ENCODE measurements around the gene CRADD. TPM values are rescaled to one million over a fixed set of nuclear protein-coding genes. Genes with fewer than 3 reads are reported as not detected.

The CRADD gene
- total and polyA plus RNA-seq, 10 of the 15 experiments (the other 5 are each of a cell fraction or from before 2014, with no cell fraction given) = 7.6 to 15.5 (median 11.7) TPM

DNA sequence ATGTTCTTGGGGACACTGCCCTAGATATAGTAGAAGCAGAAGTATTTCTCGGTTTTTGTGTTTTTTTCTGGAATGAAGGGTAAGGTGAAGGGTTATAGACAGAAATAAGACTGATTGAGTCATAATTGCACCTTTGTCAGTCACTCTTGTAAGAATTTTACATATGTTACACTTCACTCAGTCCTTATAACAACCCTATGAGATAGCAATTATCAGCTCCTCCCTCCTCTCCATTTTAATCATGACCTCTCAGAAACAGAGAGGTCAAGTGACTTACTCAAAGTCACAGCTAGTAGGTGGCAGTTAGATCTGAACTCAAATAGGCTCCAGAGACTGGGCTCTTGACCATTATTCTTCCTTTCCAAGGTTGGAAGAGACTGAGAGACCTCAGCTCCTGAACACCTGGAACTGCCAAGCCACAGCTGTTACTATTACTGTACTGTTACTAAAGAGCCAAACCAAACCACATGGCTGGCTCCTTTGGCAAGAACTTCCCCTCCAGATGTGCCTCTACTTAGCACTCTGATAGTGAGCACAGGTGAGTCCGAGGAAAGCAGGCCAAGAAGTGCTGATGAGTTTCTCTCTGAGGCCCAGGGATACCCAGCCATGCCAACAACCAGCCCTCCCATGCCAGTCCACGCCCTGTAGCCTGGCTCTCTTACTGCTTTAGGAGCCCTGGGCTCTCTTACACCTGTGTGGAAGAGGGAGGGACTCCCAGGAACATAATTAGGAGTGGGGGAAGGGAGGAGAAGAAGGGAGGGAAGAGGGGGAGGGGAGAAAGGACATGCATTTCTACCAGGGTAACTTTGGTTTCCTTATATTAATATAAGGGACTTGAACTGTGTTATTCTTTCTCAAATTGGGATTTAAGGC, 121.3 kb downstream of the CRADD start:
- no peaks in the 10 kb centered on the region for H3K36me3 ChIP-seq (ENCODE audit: control insufficient read depth in 2 of 2, insufficient read depth in 2 of 2, low read length in 1 of 2)
- H4K20me1 ChIP-seq (ENCODE audit: control insufficient read depth, insufficient read depth) = no peaks in the 10 kb centered on the region
- intact Hi-C loops (cut with micrococcal nuclease; ENCODE audit: unreplicated experiment) = no loop called here
- no peaks in the 10 kb centered on the region for H3K79me2 ChIP-seq (ENCODE audit: control insufficient read depth, insufficient read depth, low read length)
- in situ Hi-C loops (cut with MboI) = no loop called here
- ChIA-PET POLR2A (interaction anchor here (0.5 kb wide), 1 partner anchor 732 kb away, joined by 10 read pairs; no protein-coding TSS in a partner anchor), CTCF (no interaction called here), RAD21 (ENCODE audit: unreplicated experiment) (no interaction called here), SMC1A (ENCODE audit: uncharacterized antibody, unreplicated experiment) (no interaction called here)
- no peaks in the 10 kb centered on the region; a peak in 1 of 4 replicates for H3K27me3 ChIP-seq (replicated peaks in 1 of 2; ENCODE audit: control insufficient read depth in 2 of 2, insufficient read depth in 2 of 2, low read length in 1 of 2)
- ATAC-seq (peak; percentile 50), DNase-seq (ENCODE audit: low read depth, low spot score) (no peak), FAIRE-seq (no peak)
- H3K4me3 ChIP-seq = no peak overlapping the region
- 32% methylated on average over 3 of the region's 3 CpGs for WGBS (ENCODE audit: insufficient coverage, insufficient replicate concordance, low lambda C conversion rate, missing lambda C conversion rate)
- H3K9me3 ChIP-seq (replicated peaks; ENCODE audit: control insufficient read depth, insufficient read depth, low read length) = no peaks in the 10 kb centered on the region
- no peak overlapping the region for H3K4me2 ChIP-seq (ENCODE audit: control insufficient read depth, insufficient read depth)
- H3K4me1 ChIP-seq (ENCODE audit: control insufficient read depth, insufficient read depth, low read length) = peaks cover 5% of the 10 kb centered on the region; the same call in 1 of the 2 replicates
- H3K27ac ChIP-seq (ENCODE audit: control insufficient read depth, insufficient read depth) = no peak overlapping the region
- BruUV-seq (replicated peaks) = no TSS peak
- H3K9ac ChIP-seq (ENCODE audit: control insufficient read depth, insufficient read depth, low read length) = no peak overlapping the region
- H2AFZ ChIP-seq (ENCODE audit: control insufficient read depth, low read depth, low read length) = no peak overlapping the region
- no peak for TF ChIP-seq NFYB (IDR thresholded peaks at IDR 0.05; ENCODE audit: insufficient read depth, low read depth, low read length)
- no peak for TF ChIP-seq NR2C1 (IDR thresholded peaks at IDR 0.05)
- no peak for TF ChIP-seq ZZZ3 (IDR thresholded peaks at IDR 0.05; ENCODE audit: control insufficient read depth, insufficient read length, low read depth)
- TF ChIP-seq PAX8 (IDR thresholded peaks at IDR 0.05) = no peak
- no peak for TF ChIP-seq HDGF (IDR thresholded peaks at IDR 0.05)
- TF ChIP-seq STAT3 (IDR thresholded peaks at IDR 0.05; ENCODE audit: low read depth, low read length) = no peak
- TF ChIP-seq SUZ12 (IDR thresholded peaks at IDR 0.05; ENCODE audit: unreplicated experiment) = no peak
- no peak for TF ChIP-seq EZH2 (IDR thresholded peaks at IDR 0.05; ENCODE audit: borderline replicate concordance, control insufficient read depth, low read depth, low read length)
- TF ChIP-seq SREBF1 (IDR thresholded peaks at IDR 0.05; ENCODE audit: low read length) = no peak
- TF ChIP-seq ZNF207 (IDR thresholded peaks at IDR 0.05; ENCODE audit: borderline replicate concordance) = no peak
- no peak for TF ChIP-seq NFYA (IDR thresholded peaks at IDR 0.05; ENCODE audit: borderline replicate concordance, low read depth, low read length)
- TF ChIP-seq MYB (IDR thresholded peaks at IDR 0.05; ENCODE audit: borderline replicate concordance, low read depth, low read length) = no peak
- TF ChIP-seq, protein P1, sequence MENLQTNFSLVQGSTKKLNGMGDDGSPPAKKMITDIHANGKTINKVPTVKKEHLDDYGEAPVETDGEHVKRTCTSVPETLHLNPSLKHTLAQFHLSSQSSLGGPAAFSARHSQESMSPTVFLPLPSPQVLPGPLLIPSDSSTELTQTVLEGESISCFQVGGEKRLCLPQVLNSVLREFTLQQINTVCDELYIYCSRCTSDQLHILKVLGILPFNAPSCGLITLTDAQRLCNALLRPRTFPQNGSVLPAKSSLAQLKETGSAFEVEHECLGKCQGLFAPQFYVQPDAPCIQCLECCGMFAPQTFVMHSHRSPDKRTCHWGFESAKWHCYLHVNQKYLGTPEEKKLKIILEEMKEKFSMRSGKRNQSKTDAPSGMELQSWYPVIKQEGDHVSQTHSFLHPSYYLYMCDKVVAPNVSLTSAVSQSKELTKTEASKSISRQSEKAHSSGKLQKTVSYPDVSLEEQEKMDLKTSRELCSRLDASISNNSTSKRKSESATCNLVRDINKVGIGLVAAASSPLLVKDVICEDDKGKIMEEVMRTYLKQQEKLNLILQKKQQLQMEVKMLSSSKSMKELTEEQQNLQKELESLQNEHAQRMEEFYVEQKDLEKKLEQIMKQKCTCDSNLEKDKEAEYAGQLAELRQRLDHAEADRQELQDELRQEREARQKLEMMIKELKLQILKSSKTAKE (IDR thresholded peaks at IDR 0.05; ENCODE audit: low read depth, poor library complexity, severe bottlenecking) = no peak
- TF ChIP-seq NBN (IDR thresholded peaks at IDR 0.05) = no peak
- TF ChIP-seq, protein P2, sequence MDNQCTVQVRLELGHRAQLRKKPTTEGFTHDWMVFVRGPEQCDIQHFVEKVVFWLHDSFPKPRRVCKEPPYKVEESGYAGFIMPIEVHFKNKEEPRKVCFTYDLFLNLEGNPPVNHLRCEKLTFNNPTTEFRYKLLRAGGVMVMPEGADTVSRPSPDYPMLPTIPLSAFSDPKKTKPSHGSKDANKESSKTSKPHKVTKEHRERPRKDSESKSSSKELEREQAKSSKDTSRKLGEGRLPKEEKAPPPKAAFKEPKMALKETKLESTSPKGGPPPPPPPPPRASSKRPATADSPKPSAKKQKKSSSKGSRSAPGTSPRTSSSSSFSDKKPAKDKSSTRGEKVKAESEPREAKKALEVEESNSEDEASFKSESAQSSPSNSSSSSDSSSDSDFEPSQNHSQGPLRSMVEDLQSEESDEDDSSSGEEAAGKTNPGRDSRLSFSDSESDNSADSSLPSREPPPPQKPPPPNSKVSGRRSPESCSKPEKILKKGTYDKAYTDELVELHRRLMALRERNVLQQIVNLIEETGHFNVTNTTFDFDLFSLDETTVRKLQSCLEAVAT (IDR thresholded peaks at IDR 0.05) = no peak
- no peak for TF ChIP-seq KDM1A (IDR thresholded peaks at IDR 0.05; ENCODE audit: borderline replicate concordance)
- TF ChIP-seq ZNF384 (IDR thresholded peaks at IDR 0.05; ENCODE audit: borderline replicate concordance, low read depth, low read length) = no peak
- TF ChIP-seq YY1 (IDR thresholded peaks at IDR 0.05; ENCODE audit: low read depth, low read length) = no peak

All from GM12878 (cell line).